Uterus (tissue), 4 donors: Measurements from ENCODE around the gene CPNE7. TPM values are rescaled to one million over a fixed set of nuclear protein-coding genes. Genes with fewer than 3 reads are reported as not detected.

Experiments
- DNase-seq, 2 donors: peaks; one replicate each; pipeline ENCODE4 v3.0.0-alpha.2; 2019 to 2020
- H3K27ac ChIP-seq, 2 donors: fragments of 200-600 bp; sonication (generic); 1 replicate in 1 of 2; 2 replicates in 1 of 2; pipeline ENCODE4 v1.5.1; 2016 to 2018
- H3K27me3 ChIP-seq, 2 donors: fragments of 200-600 bp; sonication (generic); one replicate each; pipeline ENCODE4 v1.5.1; 2018 to 2019; ENCODE audit warnings: control low read depth in 1 of 2
- H3K36me3 ChIP-seq, 2 donors: fragments of 200-600 bp; sonication (generic); one replicate each; pipeline ENCODE4 v1.5.1; 2019; ENCODE audit warnings: control low read depth in 1 of 2
- H3K4me1 ChIP-seq, 2 donors: fragments of 200-600 bp; sonication (generic); one replicate each; pipeline ENCODE4 v1.5.1; 2018 to 2019; ENCODE audit warnings: control low read depth in 1 of 2
- H3K4me3 ChIP-seq, 2 donors: fragments of 200-600 bp; sonication (generic); 1 replicate in 1 of 2; 2 replicates in 1 of 2; pipeline ENCODE4 v1.5.1; 2018 to 2019; ENCODE audit warnings: mild to moderate bottlenecking in 1 of 2
- H3K9me3 ChIP-seq, 2 donors: fragments of 200-600 bp; sonication (generic); one replicate each; pipeline ENCODE4 v1.5.1; 2019; ENCODE audit warnings: control low read depth in 1 of 2
- CTCF ChIP-seq, 4 experiments: fragments of 200-600 bp in 2 of 4; fragments of 450-650 bp in 2 of 4; sonication (generic) in 2 of 4; IDR thresholded peaks; one replicate each; pipeline ENCODE4 v1.5.1; 2016 to 2019; ENCODE audit warnings: antibody characterized with exemption in 4 of 4, mild to moderate bottlenecking in 2 of 4, moderate library complexity in 1 of 4
- POLR2A ChIP-seq, 2 donors: fragments of 450-650 bp; IDR thresholded peaks; one replicate each; pipeline ENCODE4 v1.6.1; 2016; ENCODE audit warnings: antibody characterized with exemption in 2 of 2, mild to moderate bottlenecking in 1 of 2, moderate library complexity in 1 of 2
- intact Hi-C: fragments of 100-400 bp; cut with DNase I; formaldehyde crosslinking; loops from one replicate; pipeline ENCODE4 v1.15.1; 2023; ENCODE audit warnings: low total_unique reads
- total RNA-seq, 4 donors: library from RNA; depleted of rRNA in 3 of 4; stranded (reverse); fragments of >200 nt in 3 of 4; gene quantifications; one replicate each; pipeline versions ENCODE4 v1.1.0 to v1.2.4, GENCODE V29; 2014 to 2023
- donor health status: DM: yes; HTN: yes; CAD: no.

CPNE7 gene
- total RNA-seq, 4 donors from 2014 or later = 0.14 to 0.85 TPM; not detected in 2

- intact Hi-C loops = no loop called here
- no peaks in the 10 kb centered on the region for H3K36me3 ChIP-seq
- no peak for TF ChIP-seq CTCF (IDR thresholded peaks at IDR 0.05)
- TF ChIP-seq POLR2A (IDR thresholded peaks at IDR 0.05) = no peak
These were observed 29.6 kb upstream of the CPNE7 start for GRCh38 chr16:89545831-89546574.

DNA sequence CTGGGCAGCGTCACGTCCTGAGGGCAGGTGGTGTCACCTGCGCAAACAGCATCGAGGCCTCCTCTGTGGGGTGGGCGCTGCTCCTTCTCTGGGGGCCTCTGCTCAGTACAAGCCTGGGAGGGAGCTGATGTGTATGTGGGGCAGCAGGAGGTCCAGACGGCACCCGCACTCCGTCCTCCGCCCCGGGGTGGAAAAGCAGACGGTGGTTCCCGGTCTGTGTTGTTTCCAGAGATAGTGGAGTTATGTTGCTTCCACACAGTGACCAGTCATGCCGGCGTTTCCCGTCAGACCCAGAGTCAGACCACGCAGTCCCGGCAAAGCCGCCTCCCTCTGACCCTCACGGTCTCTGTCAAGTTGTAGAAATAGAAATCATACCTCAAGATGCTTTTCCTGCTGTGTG, 28.8 kb upstream of the CPNE7 start:
- no peaks in the 10 kb centered on the region for H3K27me3 ChIP-seq
- TF ChIP-seq CTCF (IDR thresholded peaks at IDR 0.05) (no peak), POLR2A (IDR thresholded peaks at IDR 0.05) (no peak)
- H3K4me1 ChIP-seq = no peaks in the 10 kb centered on the region
- H3K9me3 ChIP-seq = no peaks in the 10 kb centered on the region
- no peak for DNase-seq
- intact Hi-C loops = no loop called here
- H3K36me3 ChIP-seq = no peaks in the 10 kb centered on the region
- H3K27ac ChIP-seq = no peak overlapping the region
- no peak overlapping the region for H3K4me3 ChIP-seq

More at GRCh38 chr16:89545831-89546574, 29.6 kb upstream of the CPNE7 start:
- no peak for DNase-seq
- Histone ChIP-seq H3K9me3 (no peaks in the 10 kb centered on the region), H3K27ac (no peak overlapping the region), H3K4me1 (no peaks in the 10 kb centered on the region), H3K27me3 (no peaks in the 10 kb centered on the region), H3K4me3 (no peak overlapping the region)

- H3K36me3 ChIP-seq = no peaks in the 10 kb centered on the region
- DNase-seq = no peak
These were observed 28.3 kb upstream of the CPNE7 start for GRCh38 chr16:89547291-89547690.

DNA sequence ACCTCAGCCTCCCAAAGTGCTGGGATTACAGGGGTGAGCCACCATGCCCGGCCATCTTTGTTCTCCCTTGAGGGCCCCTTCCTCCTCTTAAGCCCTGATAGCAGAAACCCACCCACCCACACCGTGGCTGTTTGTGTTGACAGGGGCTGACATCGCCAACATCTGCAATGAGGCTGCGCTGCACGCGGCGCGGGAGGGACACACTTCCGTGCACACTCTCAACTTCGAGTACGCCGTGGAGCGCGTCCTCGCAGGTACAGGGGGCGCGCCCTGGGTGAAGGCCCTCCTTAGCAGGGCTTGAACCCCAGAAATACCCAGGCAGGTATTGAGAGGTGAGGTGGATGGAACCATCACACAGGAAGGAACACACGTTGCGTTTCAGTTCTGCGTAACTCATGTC, 27.7 kb upstream of the CPNE7 start:
- no peak for DNase-seq
- no peaks in the 10 kb centered on the region for H3K36me3 ChIP-seq
- TF ChIP-seq POLR2A (IDR thresholded peaks at IDR 0.05) (no peak), CTCF (IDR thresholded peaks at IDR 0.05) (no peak)

More at GRCh38 chr16:89547291-89547690, 28.3 kb upstream of the CPNE7 start:
- Histone ChIP-seq H3K4me3 (no peak overlapping the region), H3K27ac (no peak overlapping the region), H3K27me3 (no peaks in the 10 kb centered on the region), H3K4me1 (no peaks in the 10 kb centered on the region), H3K9me3 (no peaks in the 10 kb centered on the region)
- no peak for TF ChIP-seq CTCF (IDR thresholded peaks at IDR 0.05)
- no peak for TF ChIP-seq POLR2A (IDR thresholded peaks at IDR 0.05)
- intact Hi-C loops = no loop called here

GRCh38 chr16:89548344-89549006, 27.1 kb upstream of the CPNE7 start:
- TF ChIP-seq POLR2A (IDR thresholded peaks at IDR 0.05) (no peak), CTCF (IDR thresholded peaks at IDR 0.05) (no peak)
- intact Hi-C loops = no loop called here
- no peak for DNase-seq
- Histone ChIP-seq H3K36me3 (no peaks in the 10 kb centered on the region), H3K27me3 (no peaks in the 10 kb centered on the region), H3K9me3 (no peaks in the 10 kb centered on the region), H3K27ac (no peak overlapping the region), H3K4me3 (no peak overlapping the region), H3K4me1 (no peaks in the 10 kb centered on the region)

More for the DNA sequence above, 27.7 kb upstream of the CPNE7 start:
- intact Hi-C loops = no loop called here
- Histone ChIP-seq H3K4me3 (no peak overlapping the region), H3K27me3 (no peaks in the 10 kb centered on the region), H3K27ac (no peak overlapping the region), H3K9me3 (no peaks in the 10 kb centered on the region), H3K4me1 (no peaks in the 10 kb centered on the region)
